Aorta (tissue), 5 donors: ENCODE results near the gene TNS1. TPM values are rescaled to one million over a fixed set of nuclear protein-coding genes. Genes with fewer than 3 reads are reported as not detected.

Source experiments
- ATAC-seq: fragments of 200-7000 bp; cut with Tn5 transposase; one replicate; pipeline ENCODE4 v1.9.1; 2022; ENCODE audit warnings: moderate library complexity; ENCODE audit not compliant: low FRiP score
- DNase-seq, 2 donors: peaks; one replicate each; pipeline ENCODE4 v3.0.0-alpha.2; 2020
- H3K27ac ChIP-seq, 2 donors: one replicate each; pipeline ENCODE4 v1.5.1; 2013; ENCODE audit warnings: low read length in 2 of 2, mild to moderate bottlenecking in 2 of 2, moderate library complexity in 2 of 2, control low read depth in 1 of 2, inconsistent platforms in 1 of 2, low read depth in 1 of 2
- H3K27me3 ChIP-seq, 2 donors: one replicate each; pipeline ENCODE4 v1.6.1; 2013; ENCODE audit warnings: control low read depth in 1 of 2, low read length in 1 of 2, mild to moderate bottlenecking in 1 of 2, moderate library complexity in 1 of 2; ENCODE audit not compliant: insufficient read depth in 2 of 2, control insufficient read depth in 1 of 2
- H3K36me3 ChIP-seq, 2 donors: one replicate each; pipeline ENCODE4 v1.6.1; 2013; ENCODE audit warnings: control low read depth in 1 of 2, low read length in 1 of 2, mild to moderate bottlenecking in 1 of 2; ENCODE audit not compliant: insufficient read depth in 2 of 2, control insufficient read depth in 1 of 2
- H3K4me1 ChIP-seq, 2 donors: one replicate each; pipeline ENCODE4 v1.6.1; 2013; ENCODE audit warnings: low read length in 2 of 2, control low read depth in 1 of 2, mild to moderate bottlenecking in 1 of 2, moderate library complexity in 1 of 2; ENCODE audit not compliant: insufficient read depth in 2 of 2, control insufficient read depth in 1 of 2
- H3K4me3 ChIP-seq, 2 donors: one replicate each; pipeline ENCODE4 v1.5.1; 2013; ENCODE audit warnings: low read length in 2 of 2, control low read depth in 1 of 2, mild to moderate bottlenecking in 1 of 2
- H3K9me3 ChIP-seq: one replicate; pipeline ENCODE4 v1.6.1; 2013; ENCODE audit warnings: mild to moderate bottlenecking, low read length; ENCODE audit not compliant: control insufficient read depth
- WGBS, 2 donors: extraction: QIAGEN DNeasy Blood & Tissue Kit; methylation state at CpG; one replicate each; pipeline ENCODE4 v1.1.7; 2013; 5-methylcytosine and 5-hydroxymethylcytosine counted together
- intact Hi-C, 2 donors: fragments of 100-400 bp; cut with DNase I; formaldehyde crosslinking; loops; one replicate each; pipeline versions ENCODE4 v1.14.2 to v1.15.0; 2022
- polyA plus RNA-seq, 2 donors: library from polyadenylated mRNA; stranded (reverse); fragments of 200-250 nt; gene quantifications; one replicate each; pipeline ENCODE4 v1.2.3, GENCODE V29; 2013
- total RNA-seq, 2 donors: library from RNA; stranded (reverse); fragmentation: NEBNext Ultra II Directional; extraction: Animal tissue kit (Norgen Biotek cat#: 25700); gene quantifications; one replicate each; pipeline ENCODE4 v1.2.1, GENCODE V29; 2021
- donor health status: healthy with polysubstance abuse.
- donor health status: Bipolar disorder and iron deficiency.
- donor health status: DM: no; HTN: no; CAD: no.
- donor health status: DM: no; HTN: no; CAD: no.
- donor health status: DM: yes; HTN: yes; CAD: no.

TNS1 gene
- total and polyA plus RNA-seq, 4 donors: 303 to 1,949 (median 930) TPM

DNA sequence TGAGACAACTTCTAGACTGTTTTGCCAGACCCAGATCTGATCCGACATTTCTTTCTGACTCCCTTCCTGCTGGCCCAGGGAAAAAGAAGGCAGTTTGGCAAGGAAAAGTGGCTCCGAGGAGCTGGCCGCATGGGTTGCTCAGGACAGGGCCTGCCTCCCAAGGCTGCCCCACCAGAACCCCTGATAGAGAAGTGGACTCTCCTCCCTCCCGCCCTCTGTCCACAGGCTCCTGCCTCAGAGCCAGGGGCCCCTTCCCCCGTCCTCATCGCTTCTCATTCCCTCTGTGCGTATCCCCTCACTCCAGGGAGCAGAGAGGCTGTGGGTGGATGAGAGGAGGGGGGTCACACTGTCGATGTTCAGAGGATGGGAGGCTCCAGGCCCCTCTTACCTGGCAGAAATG, 110.2 kb downstream of the TNS1 start:
- H3K4me3 ChIP-seq: no peak overlapping the region
- H3K9me3 ChIP-seq: no peaks in the 10 kb centered on the region
- H3K36me3 ChIP-seq: peaks cover 0 to 41% of the 10 kb centered on the region in 2 donors
- peak; percentile 35 to 62 for DNase-seq
- H3K27ac ChIP-seq: peak overlapping the region; percentile 43 to 44
- intact Hi-C loops: no loop called here
- H3K27me3 ChIP-seq: no peaks in the 10 kb centered on the region
- H3K4me1 ChIP-seq: no peaks in the 10 kb centered on the region
- no peak for ATAC-seq
- WGBS, 2 donors: 50 to 52% methylated on average over 8 of the region's 8 CpGs

DNA sequence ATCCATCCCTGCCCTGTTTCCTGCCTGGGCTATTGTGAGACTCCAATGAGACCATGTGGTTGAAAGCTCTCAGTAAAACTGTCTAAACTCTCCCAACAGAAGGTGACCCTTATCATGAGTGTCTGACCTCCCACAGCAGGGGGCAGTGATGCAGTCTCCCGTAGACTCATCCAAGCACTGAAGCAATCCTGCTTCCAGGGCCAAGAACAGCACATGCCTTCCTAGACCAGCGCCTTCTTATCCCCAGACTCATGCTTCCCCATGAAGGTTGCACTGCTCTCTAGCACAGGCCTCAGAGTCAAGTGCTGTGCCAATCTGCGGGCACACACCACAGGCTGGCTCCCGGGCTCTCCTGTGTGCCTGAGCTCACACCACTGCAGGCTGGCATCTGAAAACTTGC, 112.3 kb downstream of the TNS1 start:
- peak; percentile 68 to 80 for DNase-seq
- peaks cover 0 to 43% of the 10 kb centered on the region in 2 donors for H3K36me3 ChIP-seq

DNA sequence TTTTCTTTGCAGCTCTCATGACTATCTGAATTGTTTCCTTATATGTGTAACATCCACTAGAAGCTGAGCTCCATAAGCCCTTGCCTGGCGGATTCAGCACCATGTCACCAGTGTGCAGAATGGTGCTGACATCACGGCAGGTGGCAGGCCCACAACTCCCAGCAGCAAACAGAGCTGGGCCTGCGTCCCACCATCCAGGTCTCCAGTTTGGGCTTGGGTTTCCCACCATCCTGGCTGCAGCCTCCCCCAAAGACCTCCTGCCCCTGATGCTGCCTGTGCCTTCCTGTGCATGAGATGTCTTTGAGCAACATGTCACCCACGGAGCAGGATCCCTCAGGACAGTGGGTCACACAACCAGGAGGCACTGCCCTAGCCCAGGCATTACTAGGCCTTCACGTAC, 113.1 kb downstream of the TNS1 start:
- ATAC-seq (no peak), DNase-seq (peak; percentile 33 to 73)
- Histone ChIP-seq H3K27me3 (no peaks in the 10 kb centered on the region), H3K36me3 (peaks cover 0 to 43% of the 10 kb centered on the region in 2 donors), H3K27ac (peak overlapping the region in 1 of 2 donors; percentile 10), H3K4me3 (no peak overlapping the region), H3K4me1 (no peaks in the 10 kb centered on the region), H3K9me3 (no peaks in the 10 kb centered on the region)
- 63 to 73% methylated on average over 5 of the region's 5 CpGs for WGBS, 2 donors
- intact Hi-C loops: loop anchor here (5.0 kb wide), 2 partner anchors 98 to 102 kb away; no protein-coding TSS in a partner anchor

More for the DNA sequence above, 112.3 kb downstream of the TNS1 start:
- intact Hi-C loops: no loop called here
- no peaks in the 10 kb centered on the region for H3K27me3 ChIP-seq
- H3K4me1 ChIP-seq: no peaks in the 10 kb centered on the region
- no peaks in the 10 kb centered on the region for H3K9me3 ChIP-seq
- no peak overlapping the region for H3K4me3 ChIP-seq
- ATAC-seq: peak; percentile 58
- WGBS, 2 donors: 0 to 7% methylated on average over 4 of the region's 4 CpGs
- no peak overlapping the region for H3K27ac ChIP-seq

DNA sequence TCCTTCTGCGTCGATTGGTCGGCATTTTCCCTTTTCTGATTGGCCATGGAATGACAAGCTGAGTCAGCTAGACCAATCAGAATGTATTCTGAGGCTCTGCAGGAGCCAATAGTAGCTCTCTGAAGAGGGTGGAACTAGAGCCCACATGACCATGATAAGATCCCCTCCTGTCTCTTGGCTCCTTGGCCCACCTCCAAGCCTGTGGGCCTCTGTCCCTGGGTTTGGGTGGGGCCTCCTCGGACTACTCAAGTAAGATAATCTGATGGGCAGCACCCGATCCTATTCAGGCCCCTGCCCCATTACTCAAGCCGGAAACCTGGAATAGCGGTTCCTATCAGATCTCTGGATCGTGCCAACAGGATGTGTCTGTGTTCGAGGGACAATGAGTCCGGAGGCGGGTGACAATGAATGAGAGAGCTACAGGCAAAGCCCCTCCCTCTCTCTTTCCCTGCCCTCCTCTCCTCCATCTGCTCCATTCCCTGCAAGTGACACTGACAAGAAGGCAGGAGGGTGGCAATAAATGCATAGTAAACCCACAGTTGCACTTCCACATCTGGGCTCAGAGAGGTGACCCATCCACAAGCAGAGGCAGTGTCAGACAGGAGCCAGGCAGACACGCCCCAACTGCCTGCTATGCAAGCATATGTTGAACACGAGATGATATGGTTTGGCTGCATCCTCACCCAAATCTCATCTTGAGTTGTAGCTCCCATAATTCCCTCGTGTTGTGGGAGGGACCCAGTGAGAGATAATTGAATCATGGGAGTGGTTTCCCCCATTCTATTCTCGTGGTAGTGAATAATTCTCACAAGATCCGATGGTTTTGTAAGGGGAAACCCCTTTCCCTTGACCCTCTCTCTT, 114.7 kb downstream of the TNS1 start:
- Histone ChIP-seq H3K27me3 (no peaks in the 10 kb centered on the region), H3K27ac (peak overlapping the region; percentile 23 to 30), H3K9me3 (no peaks in the 10 kb centered on the region), H3K4me3 (no peak overlapping the region), H3K36me3 (peaks cover 3 to 40% of the 10 kb centered on the region in 2 donors), H3K4me1 (no peaks in the 10 kb centered on the region)
- 47 to 49% methylated on average over 16 of the region's 16 CpGs for WGBS, 2 donors
- DNase-seq (peak; percentile 68 to 76), ATAC-seq (peak; percentile 27)
- intact Hi-C loops: loop anchor here (5.0 kb wide), 2 partner anchors 99 to 101 kb away; no protein-coding TSS in a partner anchor

DNA sequence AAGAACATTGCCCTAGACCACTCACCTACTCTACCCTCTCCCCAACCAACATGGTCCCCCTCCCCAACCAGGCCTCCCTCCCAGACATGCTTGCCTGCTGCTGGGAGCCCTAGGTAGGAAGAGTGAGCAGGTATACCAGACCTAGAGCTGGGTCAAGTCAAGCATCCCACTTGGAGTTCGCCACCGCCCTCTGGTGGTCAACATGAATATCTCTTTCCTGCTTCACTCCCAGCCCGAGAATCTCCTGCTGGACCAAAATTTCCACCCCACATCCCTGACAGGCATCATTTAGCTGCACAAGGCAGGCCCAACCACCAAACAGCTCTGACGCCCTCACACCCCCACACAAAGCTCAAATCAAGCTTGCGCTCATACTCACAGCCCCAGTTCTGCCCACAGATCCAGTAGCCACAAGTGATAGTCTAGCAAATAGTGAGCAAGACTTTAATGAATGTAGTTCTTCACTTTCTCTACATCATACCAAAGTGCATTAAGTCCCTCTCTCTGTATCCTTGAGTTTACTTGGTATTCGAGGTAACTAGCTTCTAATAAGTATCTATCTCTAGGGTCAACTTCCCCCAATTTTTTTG, 116.0 kb downstream of the TNS1 start:
- 21 to 22% methylated on average over 6 of the region's 6 CpGs for WGBS, 2 donors
- H3K9me3 ChIP-seq: no peaks in the 10 kb centered on the region
- peak; percentile 83 to 90 for DNase-seq
- no peaks in the 10 kb centered on the region for H3K4me1 ChIP-seq
- H3K27ac ChIP-seq: peak overlapping the region in 1 of 2 donors; percentile 48
- H3K27me3 ChIP-seq: no peaks in the 10 kb centered on the region
- peaks cover 4 to 36% of the 10 kb centered on the region in 2 donors for H3K36me3 ChIP-seq
- ATAC-seq: peak; percentile 65
- no peak overlapping the region for H3K4me3 ChIP-seq
- intact Hi-C loops: loop anchor here (5.0 kb wide), 2 partner anchors 100 kb away; no protein-coding TSS in a partner anchor

DNA sequence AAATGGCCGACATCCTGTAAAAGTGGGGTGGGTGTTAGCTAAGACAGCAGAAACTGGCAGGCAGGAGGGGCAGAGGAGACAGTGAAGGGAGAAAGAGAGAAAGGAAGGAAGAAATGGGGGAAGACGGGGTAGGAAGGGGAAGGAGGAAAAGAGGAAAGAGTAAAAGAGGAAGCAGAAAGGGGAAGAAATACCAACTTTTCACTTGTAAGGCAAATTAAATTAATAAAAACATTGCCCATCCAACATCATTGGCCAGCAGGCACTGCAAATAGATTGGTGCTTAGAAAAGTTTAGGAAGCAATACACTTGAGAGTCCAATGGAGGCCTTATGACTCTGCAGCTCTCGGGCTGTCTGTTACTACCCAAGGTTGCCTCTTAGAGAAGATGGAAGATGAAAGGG, 116.7 kb downstream of the TNS1 start:
- H3K27ac ChIP-seq: peak overlapping the region in 1 of 2 donors; percentile 11
- H3K4me3 ChIP-seq: no peak overlapping the region
- ATAC-seq (no peak), DNase-seq (no peak)
- peaks cover 7 to 36% of the 10 kb centered on the region in 2 donors for H3K36me3 ChIP-seq
- H3K27me3 ChIP-seq: no peaks in the 10 kb centered on the region
- intact Hi-C loops: loop anchor here (5.0 kb wide), 2 partner anchors 99 to 101 kb away; no protein-coding TSS in a partner anchor
- H3K9me3 ChIP-seq: no peaks in the 10 kb centered on the region
- WGBS, 2 donors: 77 to 86% methylated on average over 3 of the region's 3 CpGs
- H3K4me1 ChIP-seq: no peaks in the 10 kb centered on the region

DNA sequence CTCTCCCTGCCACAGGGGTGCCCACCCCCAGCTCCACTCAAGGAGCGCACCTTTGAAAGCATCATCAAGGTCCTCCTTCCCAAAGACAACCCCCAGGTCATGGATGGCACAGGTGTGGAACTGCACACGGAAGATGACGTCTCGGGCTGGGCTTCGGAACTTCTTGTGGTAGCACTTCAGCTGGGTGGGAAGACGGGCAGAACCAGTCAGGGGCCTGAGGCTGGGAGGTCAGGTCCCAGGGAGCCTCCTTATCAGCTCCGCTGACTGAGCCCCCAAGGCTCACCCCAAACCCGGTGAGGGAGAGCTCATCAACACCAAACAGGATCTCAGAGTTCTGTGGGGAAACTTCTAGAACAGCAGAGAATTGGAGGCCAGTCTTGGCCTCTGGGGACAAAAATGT, 117.8 kb downstream of the TNS1 start:
- Histone ChIP-seq H3K9me3 (no peaks in the 10 kb centered on the region), H3K27ac (peak overlapping the region in 1 of 2 donors; percentile 2), H3K4me3 (no peak overlapping the region), H3K27me3 (no peaks in the 10 kb centered on the region), H3K4me1 (no peaks in the 10 kb centered on the region), H3K36me3 (peaks cover 7 to 41% of the 10 kb centered on the region in 2 donors)
- ATAC-seq (no peak), DNase-seq (peak in 1 of 2 donors; percentile 24)
- intact Hi-C loops: loop anchor here (5.0 kb wide), 2 partner anchors 98 to 102 kb away; no protein-coding TSS in a partner anchor
- WGBS, 2 donors: 86 to 88% methylated on average over 8 of the region's 8 CpGs

DNA sequence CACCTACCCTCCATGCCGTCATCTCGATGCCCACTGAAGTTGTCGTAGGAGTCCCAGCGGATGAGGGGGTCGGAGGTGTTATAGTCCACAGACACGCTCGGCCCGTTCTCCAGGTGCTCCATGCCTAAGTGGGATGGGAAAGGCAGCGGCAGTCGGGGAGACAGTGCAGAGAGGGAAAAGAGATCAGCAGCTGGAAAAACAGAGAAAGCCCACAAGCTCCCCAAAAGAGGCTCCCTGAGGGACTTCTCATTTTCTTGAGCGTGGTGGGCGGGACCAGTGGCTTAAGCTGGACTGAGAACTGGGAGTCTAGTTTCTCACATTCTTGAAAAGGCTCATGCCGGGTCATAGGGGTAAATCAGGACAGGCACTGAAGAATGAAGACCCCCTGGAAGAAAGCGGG, 121.9 kb downstream of the TNS1 start:
- Histone ChIP-seq H3K27ac (peak overlapping the region in 1 of 2 donors; percentile 34), H3K4me1 (no peaks in the 10 kb centered on the region), H3K9me3 (no peaks in the 10 kb centered on the region), H3K27me3 (no peaks in the 10 kb centered on the region), H3K36me3 (peaks cover 7 to 41% of the 10 kb centered on the region in 2 donors), H3K4me3 (no peak overlapping the region)
- ATAC-seq (no peak), DNase-seq (peak in 1 of 2 donors; percentile 51)
- intact Hi-C loops: no loop called here
- WGBS, 2 donors: 45 to 46% methylated on average over 14 of the region's 14 CpGs
